SIG-M5 treated with dmso at 0.1 percent for 504 hours (cell line): Measurements from ENCODE around the gene INPP4B.

Experiments used
- DNase-seq: peaks from one replicate; lab custom pipeline; 2025; ENCODE audit not compliant: unreplicated experiment; lab: John Stamatoyannopoulos, UW

Gene INPP4B

DNA sequence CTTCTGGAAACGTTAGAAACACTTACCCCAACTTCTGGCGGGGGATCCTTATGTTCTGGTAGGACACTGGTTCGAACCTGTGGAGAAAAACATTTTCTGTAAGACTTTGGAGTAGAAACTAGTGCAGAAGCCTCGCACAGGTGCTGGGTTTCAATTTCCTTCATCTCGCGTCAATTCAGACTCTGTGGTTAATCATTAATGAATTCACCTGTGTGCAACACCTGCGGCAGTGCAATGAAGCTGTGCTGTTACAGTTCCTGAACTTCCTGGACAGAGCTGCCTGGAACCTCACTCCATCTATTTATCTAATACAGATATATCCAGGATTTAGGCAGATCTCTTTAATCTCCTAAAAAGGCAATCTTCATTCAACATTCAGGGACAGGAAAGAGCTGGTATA, 531.4 kb downstream of the INPP4B start:
- no peak for DNase-seq

DNA sequence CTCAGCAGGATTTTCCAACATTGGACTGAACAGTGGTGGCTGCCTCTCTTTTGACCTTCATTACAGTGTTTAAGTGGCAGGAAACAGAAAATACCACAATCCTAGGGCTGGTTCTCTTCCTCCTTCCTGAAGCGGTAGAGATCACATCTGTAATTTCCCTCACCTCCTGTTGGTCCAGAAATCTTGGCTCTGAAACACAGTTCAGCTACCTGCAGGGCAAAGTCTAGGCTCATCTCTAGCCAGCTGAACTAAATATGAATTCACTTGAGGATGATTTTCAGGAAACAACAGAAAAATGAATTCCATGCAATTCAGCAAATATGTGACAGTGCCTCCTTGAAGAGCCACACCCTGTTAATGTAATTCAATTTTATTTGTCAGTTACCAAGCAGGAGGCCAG, 531.9 kb downstream of the INPP4B start:
- no peak for DNase-seq

DNA sequence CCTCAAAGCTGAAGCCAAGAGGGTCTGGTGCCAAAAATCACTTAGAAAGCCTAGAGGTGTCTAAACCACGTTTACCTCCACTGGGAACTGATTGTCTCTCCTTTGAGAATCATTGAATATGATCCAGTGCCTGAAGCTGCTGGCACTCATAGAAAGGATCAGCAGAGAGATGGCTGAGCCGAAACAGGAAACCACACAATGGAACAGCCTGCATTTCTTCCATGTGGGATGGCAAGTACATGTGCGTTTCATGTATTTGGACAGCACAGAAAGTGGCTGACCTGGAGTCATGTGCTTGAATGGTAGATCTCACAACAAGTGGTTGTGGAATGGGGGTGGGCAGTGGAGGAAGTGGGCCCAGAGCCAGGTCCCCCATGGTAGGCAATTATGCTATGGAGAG, 533.7 kb downstream of the INPP4B start:
- DNase-seq: no peak

DNA sequence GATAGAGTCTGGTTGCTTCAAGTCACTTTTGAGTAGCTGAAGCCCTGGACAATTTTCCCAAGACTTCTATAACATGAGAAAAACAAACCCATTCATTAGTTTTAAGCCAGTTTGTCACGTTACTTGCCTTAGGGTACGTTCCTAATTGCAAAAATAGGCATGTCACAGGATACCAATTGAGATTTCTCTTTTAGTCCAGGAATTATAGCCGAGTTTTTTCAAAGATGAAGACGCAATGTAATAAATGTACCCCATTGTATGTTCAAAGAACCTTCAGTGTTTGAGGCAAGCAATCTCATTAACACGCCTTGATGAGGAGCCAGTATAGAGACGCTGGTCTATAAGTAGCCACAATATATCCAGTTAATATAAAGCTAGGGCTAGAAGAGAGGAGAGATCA, 534.2 kb downstream of the INPP4B start:
- DNase-seq: no peak

DNA sequence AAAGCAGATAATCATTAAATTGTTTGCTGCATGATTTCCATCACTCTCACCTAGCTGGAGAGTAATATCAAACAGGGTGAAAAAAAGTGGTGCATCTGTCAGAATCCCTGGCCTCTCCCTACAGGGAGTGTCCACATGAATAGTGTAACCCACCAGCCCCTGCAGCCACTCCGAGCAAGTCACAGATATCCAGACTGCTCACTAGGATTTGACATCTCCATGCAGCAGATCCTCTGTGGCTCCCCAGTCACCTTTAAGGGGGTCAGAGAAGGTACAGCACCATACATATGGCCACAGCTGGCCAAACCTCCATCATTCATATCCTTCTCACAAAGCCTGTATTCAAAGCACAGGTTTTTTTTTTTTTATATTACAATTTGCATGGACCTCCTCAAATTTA, 536.3 kb downstream of the INPP4B start:
- DNase-seq: no peak

DNA sequence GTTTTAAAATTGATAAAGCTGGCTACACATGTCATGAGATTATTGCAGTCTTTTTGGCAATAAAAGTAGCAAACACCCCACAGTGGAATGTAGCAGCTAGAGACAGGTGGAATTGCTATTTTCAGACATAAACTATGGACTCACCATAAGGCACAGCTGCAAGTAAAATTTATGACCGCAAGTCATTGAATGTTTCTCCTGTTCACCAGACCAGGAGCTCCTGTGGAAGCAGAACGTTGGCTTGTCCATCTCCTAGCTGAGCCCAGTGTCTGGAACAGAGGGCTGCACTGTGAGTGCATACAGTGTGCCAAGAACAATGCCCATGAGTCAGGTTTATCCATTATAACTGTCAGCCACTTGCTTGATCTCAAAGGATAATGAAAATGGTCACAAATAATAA, 538.2 kb downstream of the INPP4B start:
- no peak for DNase-seq

DNA sequence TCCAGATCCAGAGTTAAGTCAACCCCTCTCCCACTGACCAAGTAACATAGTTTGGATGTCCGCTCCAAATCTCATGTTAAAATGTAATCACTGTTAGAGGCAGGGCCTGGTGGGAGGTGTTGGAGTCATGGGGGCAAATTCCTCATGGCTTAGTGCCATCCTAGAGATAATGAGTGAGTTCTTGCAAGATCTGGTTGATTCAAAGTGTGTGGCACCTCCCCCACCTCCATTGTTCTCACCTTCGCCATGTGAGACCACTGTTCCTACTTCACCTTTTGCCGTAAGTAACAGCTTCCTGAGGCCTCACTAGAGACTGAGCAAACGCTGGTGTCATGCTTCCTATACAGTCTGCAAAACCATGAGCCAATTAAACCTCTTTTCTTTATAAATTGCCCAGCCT, 548.8 kb downstream of the INPP4B start:
- no peak for DNase-seq

DNA sequence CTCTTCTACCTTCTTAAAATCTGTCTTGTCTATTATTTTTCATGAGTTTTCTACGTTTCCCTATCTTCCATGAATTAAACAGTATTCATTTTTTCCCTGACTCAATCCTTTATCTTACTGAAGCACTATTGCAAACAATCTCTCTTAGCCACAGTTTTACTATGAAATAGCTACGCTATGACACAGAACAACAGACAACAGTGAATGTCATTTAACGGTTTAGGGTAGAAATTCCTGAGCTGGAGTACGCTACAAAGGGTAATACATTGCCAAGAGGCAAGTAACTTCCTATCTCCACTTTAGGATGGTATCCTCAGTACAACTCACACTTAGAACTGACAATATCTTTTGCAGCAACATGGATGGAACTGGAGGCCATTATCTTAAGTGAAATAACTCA, 552.6 kb downstream of the INPP4B start:
- DNase-seq: no peak

DNA sequence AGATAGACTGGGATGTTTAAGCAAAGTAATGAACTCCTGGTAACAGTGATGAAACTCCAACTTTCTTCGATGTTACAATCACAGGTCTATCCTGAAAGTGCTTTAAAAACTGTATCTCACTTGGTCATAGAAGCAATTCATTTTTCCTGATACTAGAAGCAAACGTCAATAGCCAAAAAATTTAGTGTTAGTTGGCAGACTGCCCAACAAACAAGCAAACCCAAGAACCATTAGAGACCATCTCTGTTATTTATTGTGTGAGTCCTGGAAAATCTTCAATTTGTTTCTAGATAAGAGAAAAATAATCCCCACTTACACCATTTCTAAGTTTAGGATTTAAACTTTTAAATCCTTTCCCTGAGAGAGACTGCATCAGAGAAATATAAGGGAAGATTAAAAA, 553.9 kb downstream of the INPP4B start:
- no peak for DNase-seq

DNA sequence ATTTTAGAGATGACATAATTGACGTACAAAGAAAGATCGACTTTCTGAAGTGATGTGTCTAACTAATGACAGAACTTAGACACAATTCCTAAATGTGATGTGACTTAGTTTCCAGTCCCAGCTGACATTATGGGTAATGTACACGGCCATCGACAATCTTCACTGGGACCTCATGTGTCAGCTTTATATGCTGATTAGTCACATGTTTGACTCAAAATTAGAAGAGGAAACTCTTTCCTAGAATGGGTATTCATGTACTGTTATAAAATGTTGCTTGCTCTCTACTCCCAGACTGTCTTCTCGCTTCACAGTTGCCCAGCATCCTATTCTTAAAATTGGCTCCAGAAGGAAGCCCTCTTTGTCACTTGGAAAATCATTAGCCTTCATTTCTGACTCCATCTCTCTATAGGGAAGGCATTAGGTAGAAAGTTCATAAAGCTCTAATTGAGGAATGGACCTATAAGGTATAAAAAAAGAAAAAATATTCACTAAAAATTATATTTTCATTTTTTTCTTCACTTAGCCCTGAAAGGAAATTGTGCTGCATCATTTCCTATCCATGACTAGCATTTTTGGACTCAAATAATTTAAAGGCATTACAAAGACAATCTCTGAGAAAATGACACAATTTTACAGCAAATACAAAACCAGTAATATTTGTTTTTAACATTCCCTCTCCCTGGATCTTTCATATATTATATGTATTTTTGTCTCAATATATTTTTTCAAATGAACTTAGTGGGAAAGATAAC, 554.6 kb downstream of the INPP4B start:
- DNase-seq: no peak

DNA sequence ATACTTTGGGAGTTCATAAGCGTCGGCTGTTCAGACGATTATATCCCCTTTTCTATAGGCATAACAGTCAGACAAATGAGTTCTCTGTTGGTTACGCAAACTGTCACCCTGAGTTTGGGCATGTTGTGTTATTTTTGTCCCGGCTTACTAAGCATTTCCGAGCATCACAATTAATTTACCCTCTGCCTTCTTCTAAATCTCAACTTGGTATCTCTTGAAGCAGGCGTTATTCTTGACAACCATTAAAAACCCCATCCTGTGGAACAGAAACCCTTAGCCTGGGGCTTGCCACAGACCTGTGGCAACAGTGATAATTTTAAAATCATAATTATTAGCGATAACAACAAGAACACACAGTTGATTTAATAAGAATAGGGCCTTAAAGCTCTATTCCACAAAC, 558.7 kb downstream of the INPP4B start:
- no peak for DNase-seq

DNA sequence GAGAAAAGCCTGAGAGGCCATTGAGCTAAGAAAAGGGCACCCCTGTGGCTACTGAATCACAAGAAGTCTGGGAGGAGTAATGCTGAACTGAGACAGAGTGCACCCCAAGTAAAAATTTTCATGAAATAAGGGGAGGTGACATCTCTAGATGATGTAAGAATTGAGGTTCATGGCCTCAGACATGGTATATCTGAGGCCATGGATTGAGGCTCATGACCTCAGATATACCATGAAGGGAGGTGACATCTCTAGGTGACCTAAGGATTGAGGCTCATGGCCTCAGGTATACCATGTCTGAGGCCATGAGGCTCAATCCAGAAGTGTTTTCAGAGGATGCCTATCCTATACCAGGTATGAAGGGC, 560.9 kb downstream of the INPP4B start:
- DNase-seq: no peak

DNA sequence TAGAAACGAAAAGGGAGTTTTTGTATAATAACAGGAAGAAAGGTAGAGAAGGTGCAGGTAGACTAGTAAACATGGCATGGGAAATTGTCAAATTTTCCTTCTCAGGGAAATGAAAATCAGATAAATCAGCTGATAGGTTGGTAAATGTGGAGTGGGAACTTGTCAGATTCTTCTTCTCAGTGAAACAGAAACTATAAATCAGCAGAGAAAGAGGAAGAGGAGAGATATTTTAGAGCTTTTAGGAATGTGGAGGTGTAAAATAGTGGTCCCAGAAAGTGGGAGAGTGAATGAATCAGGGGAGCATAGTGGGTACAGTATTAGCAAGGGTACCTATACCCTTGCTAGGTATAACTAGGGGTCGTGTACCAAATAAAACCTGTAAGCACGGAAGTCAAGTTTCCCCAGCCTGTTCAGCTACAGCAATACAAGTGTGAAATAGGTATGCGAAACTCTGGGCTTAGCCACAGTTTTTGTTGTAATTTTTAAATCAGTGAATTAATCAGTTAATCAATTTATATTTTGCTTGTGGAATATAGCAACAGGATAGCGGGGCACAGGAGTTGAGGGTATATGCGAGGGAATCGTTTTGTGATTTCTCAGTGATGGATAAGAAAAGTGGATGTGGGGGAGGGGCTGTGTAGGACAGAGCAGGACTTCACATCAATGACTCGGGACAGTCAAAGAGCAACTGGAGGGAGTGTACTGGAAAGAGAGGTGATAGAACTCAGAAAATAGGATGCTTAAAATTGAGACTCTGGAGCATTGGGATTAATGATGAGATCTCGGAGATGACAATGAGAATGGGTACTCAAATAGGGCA, 561.5 kb downstream of the INPP4B start:
- DNase-seq: no peak

DNA sequence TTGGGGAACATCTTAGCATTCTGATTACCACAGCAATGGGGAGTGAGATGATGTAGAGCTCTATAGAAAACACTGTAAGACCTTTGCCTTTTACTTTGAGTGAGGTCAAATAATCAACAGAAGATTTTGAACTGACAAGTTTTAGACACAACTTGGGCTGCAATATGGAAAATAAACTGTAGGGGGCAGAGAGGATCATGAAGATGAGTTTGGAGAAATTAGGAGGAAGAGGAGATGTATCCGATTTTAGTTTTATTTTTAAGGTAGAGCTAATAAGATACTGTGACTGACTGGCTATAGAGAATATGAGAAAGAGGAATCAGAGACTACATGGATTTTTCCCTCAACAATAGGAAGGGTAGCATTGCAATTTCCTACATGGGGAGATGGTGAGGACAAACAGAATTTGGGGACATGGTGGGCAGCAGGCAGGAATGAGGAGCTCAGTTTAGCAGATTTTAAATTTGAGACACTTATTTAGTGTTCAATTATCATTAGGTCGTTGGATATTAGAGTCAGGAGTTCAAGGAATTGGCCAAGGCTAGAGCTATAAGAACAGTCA, 563.1 kb downstream of the INPP4B start:
- peak; percentile 10 for DNase-seq

DNA sequence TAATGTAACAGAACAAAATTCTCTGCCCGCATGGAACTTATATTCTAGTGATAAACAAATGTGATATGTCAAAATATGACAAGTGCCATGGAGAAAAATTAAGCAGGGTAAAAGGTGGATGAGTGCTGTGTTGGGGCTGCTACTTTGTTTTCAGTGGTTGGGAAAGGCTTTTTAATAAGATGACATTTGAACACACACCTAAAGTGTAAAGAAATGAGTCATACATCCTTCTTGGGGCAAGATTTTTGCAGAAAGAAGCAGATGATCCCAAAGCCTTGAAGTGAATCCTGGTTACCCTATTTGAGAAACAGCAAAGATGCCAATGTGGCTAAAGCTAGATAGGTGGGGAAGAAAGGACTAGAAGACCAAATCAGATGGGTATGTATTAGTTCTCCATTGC, 564.1 kb downstream of the INPP4B start:
- DNase-seq: no peak

DNA sequence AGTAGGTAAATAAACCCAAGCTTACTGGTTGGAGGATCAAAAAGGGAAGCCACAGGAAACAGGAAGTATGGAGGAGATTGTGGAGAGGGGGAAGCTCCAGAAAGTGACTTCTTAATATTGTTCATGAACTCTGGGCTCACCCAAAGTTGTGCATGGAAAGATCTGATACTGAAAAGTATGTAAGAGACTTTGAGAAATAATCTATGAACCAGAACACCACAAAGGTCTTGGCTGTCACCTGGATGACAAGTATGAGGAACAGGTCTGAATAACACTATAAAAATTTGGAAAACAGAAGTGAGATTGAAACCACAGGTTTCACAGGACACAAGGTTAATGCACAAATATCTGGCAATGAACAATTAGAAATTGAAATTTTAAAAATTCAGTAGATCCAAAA, 567.4 kb downstream of the INPP4B start:
- DNase-seq: no peak

DNA sequence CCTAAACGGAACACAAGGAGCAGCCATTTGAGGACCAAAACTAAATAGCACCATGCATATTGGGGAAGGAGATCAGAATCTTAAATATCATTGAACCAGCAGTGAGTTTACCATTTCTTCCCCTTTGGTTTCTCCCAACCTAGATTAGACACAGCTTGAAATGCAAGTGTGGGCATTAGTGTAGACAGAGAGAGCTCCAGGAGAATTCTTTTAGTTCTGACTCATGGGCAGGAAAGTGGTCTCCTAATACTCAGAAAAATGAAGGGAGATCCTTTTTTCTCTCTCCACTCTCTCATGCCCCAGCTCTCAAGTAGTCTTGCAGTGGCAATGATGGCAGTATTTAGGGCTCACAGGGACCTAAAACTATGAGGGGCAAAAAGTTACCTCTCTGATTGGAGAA, 567.9 kb downstream of the INPP4B start:
- DNase-seq: no peak

DNA sequence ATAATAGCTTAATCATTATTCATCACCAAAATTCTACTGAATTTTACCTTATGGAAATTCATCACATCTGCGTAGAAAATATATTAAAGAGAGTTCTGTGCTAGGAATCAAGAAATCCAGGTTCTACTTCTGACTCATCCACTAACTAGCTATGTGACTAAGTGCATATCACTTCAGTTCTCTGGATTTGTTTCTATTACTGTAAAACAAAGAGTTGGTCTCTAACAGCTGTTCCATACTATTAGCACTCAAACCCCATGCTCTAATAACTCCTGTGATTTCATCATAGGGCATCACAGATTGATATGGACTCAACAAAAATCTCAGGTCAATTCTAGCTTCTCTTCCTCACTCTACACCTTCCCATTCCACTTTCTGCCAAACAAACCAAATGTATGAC, 572.0 kb downstream of the INPP4B start:
- no peak for DNase-seq

DNA sequence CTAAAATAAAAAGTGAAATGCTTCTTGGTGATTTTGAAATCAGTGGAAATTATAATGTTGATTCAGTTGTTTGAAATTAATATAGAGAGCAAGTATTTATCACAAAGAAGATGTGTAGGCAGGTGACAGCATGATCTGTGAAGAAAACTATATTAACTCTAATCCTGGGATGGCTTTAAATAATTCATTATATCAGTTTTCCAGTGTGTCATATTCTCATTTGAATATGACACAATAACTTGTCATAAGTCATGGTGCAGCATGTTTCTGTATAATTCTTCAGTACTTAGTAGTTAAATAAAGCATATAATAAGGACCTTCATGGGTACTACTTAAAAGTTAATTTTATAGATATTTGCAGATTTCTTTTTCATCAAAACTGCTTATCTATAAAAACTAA, 573.6 kb downstream of the INPP4B start:
- no peak for DNase-seq

DNA sequence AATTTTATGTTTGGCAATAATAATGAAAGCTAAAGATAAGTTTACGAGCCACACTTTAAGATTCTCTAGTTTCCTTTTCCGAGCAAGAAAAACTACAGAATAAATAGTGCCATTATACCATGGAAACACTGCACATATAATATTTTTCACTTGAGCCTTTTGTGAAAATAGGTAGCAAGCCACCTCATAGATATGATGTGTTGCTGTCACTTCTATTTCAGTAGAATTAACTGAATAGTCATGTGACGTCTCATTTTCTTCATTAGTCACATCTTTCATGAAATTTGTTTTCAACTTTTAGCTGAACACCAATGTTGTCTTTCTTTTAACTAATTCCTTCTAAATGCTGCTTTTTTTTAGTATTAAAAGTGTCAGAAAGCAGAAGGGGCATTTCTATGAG, 574.3 kb downstream of the INPP4B start:
- DNase-seq: no peak

DNA sequence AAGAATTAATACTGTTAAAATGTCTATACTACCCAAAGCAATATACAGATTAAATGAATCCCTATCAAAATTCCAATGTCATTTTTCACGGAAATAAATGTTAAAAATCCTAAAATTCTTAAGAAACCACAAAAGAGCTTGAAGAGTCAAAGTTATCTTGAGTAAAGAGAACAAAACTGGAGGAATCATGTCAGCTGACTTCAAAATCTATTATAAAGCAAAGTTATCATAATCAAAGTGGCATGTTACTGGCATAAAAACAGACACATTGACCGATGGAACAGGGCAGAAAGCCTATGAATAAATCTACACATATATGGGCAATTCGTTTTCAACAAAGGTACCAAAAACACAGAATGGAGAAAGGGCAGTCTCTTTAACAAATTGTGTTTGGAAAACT, 579.0 kb downstream of the INPP4B start:
- DNase-seq: no peak

DNA sequence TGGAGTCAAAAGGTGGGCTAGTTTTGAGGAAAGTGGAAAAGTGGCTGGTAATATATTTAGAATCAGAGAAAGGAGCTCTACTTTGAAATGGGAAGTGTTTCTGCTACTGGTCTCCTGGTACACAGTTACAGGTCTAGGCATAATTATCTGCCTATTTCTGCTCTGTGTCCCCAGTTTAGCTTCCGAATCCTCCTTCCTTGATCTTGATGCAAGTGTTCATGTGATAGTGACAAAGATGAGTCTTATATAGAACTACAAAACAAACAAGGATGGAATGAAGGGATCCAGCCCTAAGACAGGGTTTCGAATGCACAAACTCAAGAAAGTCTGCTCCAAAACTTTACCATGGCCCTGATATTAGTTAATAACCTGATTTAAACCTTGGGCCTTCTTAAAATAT, 580.2 kb downstream of the INPP4B start:
- no peak for DNase-seq
